ENCODE data around the gene F12. TPM values are rescaled to one million over a fixed set of nuclear protein-coding genes. Genes with fewer than 3 reads are reported as not detected.

Gene F12
- total RNA-seq, 2 donors from 2014 or later: 9.0 to 11.3 TPM

DNA sequence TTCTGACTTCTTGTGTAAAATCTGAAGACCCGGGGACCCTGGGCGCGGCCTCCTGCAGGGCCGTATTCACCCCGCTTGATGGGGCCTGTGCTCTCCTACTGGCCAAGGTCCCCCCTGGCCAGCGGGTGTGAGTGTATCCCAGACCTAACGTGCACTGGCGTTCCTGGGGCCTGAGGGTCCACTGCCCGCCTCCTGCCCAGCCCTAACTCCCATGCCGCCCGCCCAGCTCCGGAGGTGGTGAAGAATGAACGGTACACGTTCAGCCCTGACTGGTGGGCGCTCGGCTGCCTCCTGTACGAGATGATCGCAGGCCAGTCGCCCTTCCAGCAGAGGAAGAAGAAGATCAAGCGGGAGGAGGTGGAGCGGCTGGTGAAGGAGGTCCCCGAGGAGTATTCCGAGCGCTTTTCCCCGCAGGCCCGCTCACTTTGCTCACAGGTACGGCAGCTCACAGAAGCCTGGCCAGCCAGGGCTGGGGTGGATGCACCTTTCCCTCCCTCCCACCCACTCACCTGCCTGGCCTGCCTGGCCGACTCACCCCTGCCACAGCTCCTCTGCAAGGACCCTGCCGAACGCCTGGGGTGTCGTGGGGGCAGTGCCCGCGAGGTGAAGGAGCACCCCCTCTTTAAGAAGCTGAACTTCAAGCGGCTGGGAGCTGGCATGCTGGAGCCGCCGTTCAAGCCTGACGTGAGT is 26.6 kb upstream of the F12 start:
- no peak for ATAC-seq

DNA sequence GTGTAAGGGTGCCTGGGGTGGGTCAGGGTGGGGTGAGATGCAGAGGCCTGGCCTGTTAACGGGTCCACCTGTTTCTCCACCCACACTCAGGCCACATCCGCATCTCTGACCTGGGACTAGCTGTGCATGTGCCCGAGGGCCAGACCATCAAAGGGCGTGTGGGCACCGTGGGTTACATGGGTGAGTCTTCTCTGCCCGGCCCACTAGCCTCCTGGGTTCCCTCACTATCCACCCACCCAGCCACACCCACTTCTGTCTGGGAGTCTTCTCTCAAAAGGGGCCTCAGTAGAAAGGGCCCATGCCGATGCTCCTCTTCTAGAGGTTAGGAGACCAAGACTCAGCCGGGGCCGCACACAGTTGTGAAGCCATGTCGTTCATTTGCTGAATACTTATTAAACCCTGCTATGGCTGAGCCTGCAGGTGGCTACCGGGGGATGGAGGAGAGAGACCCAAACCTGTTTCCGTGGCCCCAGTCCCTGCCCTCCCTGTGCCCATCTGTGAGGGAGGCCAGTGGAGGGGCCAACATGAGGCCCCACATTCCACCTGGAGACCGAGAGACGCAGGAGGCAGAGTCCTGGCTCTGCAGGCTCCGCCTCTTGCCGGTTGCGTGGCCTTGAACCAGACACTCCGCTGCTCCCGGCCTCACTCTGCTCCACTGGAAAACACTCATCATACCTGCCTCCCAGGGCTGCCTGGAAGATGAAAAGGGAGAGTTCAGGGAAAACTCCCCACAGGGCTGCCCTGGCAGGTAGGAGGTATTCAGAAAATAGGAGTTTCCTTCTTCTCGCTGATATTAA is 25.8 kb upstream of the F12 start:
- DNase-seq: no peak
- intact Hi-C loops (cut with DNase I, micrococcal nuclease): no loop called here

More for the DNA sequence above, 26.6 kb upstream of the F12 start:
- DNase-seq: no peak
- intact Hi-C loops (cut with DNase I, micrococcal nuclease): no loop called here

DNA sequence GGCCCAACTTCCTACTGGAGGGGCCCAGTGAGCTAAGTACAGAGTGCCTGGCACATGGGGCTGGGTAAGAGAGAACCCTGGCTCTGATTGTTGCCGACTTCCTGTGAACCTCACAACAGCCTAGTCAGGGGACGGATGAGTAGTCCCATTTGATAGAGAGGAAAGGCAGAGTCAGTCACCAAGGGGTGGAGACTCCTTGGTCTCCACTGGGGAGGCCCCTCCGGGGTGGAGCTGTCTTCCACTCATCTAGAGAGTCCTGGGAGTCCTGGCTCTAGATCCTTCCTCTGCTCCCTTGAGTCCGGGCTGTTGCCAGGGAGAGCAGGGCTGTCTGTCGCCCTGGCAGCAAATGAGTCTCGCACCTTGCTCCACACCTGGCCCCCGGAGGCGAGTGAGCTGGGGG is 25.1 kb upstream of the F12 start:
- intact Hi-C loops (cut with DNase I, micrococcal nuclease): no loop called here
- no peak for ATAC-seq
- DNase-seq: no peak

More for the DNA sequence above, 25.8 kb upstream of the F12 start:
- ATAC-seq: no peak

DNA sequence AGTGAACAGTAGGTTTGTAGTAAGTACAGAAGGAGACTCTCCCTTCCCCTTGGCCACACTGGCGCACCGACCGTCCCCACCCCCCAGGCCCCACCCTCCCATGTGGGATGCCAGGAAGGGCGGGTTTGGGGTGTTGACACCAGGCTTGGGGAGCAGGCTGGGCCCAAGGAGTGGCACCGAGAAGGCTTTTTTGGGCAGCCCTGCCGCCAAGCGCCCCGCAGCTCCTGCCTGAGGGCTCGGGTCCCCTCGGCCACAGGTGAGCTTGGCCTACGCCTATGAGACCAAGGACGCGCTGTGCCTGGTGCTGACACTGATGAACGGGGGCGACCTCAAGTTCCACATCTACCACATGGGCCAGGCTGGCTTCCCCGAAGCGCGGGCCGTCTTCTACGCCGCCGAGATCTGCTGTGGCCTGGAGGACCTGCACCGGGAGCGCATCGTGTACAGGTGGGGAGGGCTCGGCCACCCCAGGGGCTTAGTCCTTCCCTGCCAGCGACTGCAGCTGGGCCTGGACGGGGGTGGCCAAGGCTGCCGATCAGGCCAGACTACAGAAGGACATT is 24.4 kb upstream of the F12 start:
- intact Hi-C loops (cut with DNase I, micrococcal nuclease): no loop called here
- DNase-seq (no peak), ATAC-seq (no peak)

DNA sequence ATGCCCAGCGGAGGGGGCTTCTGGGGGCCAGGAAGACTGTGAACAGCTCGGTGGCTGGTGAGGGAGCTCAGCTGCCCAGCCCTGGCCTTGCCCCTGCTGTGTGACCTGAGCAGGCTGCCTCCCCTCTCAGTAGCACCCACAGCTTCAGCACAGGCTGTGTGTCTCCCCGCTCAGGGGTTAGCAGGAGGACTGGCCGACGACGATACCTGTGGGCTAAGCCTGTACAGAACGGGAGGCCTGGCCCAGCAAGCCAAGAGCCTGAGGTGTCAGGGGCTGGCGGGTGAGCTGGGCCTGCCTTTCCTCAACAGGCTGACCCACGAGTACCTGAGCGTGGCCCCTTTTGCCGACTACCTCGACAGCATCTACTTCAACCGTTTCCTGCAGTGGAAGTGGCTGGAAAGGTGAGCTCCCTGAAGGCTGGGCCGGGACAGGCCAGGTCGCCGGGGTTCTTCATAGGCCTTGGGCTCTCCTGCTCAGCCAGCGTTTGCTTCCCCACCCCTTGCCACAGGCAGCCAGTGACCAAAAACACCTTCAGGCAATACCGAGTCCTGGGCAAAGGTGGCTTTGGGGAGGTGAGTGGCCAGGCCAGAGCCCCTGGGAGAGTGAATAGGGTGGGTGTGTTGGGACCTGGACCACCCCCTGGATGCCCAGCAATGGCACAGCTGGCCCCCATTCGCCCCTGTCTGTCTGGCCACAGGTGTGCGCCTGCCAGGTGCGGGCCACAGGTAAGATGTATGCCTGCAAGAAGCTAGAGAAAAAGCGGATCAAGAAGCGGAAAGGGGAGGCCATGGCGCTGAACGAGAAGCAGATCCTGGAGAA is 23.7 kb upstream of the F12 start:
- ATAC-seq (no peak), DNase-seq (no peak)
- intact Hi-C loops (cut with DNase I, micrococcal nuclease): no loop called here

DNA sequence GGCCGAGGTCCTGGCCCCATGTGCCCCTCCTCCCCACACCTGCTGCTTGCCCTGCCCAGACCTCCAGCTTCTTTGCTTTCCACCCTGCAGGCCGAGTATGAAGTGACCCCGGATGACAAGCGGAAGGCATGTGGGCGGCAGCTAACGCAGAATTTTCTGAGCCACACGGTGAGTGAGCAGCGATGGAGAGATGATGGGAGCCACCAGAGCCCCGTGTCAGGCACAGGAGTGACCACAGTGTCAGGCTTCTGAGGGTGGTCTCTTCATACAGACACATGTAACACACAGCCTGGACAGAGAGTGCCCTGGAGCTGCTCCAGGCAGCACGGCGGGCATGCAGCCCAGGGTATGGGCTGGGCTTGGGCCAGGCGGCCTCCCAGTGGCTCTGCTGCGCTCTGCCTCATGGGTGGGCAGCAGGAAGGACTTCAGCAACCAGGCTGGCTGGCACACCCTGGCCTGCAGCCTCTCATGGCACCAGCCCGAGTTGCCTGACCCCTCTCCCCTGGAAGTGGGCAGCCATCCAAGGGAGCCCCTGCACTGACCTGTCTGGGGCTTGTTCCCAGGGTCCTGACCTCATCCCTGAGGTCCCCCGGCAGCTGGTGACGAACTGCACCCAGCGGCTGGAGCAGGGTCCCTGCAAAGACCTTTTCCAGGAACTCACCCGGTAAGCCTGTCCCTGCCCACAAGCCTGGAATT is 22.9 kb upstream of the F12 start:
- intact Hi-C loops (cut with DNase I, micrococcal nuclease): no loop called here
- ATAC-seq: no peak
- no peak for DNase-seq

DNA sequence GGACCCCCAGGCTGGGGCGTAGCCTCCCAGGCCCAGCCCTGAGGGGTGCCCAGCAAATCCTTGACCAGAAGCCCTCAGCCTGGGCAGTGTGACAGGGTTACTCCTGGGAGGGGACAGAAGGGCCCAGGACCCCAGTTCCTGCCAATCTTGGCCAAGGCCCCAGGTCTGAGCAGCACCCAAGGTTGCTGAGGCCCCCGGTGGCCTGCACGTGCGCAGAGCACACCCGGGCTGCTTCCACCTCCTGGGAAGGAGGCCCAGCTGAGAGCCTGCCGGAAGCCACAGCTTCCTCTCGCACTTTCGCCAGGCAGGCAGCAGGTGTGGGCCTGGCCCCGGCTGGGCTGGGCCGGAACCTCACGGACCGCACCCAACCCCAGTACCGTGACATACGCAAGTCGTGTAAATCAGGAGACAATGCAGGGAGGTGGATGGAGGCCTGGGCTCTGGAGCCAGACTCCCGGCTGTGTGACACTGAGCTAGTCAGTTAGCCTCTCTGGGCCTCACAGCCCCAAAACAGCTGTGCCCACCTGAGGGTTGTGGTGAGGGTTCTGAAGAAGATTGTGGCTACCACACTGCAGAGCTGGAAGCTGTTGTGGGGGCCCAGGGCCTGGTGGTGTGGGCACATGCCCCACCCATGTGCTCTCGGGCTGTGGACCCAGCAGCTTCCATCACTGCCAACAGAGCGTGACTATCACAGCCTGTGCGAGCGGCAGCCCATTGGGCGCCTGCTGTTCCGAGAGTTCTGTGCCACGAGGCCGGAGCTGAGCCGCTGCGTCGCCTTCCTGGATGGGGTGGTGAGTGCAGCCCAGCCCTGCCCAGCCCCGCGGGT is 22.2 kb upstream of the F12 start:
- peak; percentile 64 to 72 for DNase-seq
- ATAC-seq: no peak
- intact Hi-C loops (cut with DNase I, micrococcal nuclease): no loop called here

DNA sequence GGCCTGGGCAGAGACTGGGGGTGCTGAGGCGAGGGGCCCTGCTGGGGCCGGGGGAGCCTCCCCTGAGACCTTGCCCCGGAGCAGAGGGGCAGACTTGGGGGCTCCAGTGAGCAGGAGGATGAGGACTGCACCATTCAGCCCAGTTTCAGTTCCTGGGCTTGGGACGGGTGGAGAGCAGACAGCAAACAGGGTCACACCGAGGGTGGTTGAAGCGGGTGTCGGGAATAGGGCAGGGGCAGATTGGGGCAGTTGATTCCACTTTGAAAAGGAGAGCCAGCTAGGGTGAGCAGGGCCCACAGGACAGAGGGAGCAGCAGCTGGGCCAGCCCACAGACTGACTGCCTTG is 21.6 kb upstream of the F12 start:
- intact Hi-C loops (cut with DNase I, micrococcal nuclease): no loop called here
- DNase-seq: no peak

DNA sequence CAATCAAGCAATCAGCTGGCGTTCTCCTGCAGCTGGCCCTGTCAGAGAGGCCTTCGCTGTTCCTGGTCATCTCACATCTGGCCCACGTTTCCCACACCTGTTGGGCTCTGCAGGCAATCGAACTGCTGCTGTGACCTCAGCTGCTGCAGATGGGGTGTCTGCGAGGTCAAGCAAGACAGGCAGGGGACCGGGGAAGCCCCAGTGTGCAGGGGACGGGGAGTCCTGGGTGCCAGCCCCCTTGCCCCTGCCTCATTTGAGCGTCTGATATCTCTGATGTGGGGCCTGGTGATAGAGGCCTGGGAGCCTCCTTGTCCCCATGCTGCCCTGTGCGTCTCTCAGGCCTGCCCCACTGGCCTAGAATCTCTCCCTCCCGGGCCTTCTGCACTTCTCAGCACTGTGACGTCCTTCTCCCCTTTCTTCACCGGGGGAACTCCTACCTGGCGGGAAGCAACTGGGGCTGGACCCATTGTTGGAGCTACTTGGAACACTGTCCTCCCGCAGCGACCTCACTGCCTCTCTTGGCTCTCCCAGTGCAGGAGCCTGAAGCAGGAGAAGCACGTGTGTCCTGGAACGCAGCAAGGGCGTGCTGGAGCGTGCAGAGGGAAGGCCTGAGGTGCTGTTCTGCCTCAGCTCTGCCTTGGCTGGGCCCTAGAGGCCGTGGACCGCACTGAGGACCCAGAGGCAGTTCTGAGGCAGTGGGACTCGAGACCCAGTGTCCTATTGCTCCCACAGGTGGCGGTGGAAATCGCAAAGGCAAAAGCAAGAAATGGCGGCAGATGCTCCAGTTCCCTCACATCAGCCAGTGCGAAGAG is 21.0 kb upstream of the F12 start:
- intact Hi-C loops (cut with DNase I, micrococcal nuclease): no loop called here
- DNase-seq: peak in 1 of 2 donors; percentile 66

More for the DNA sequence above, 21.6 kb upstream of the F12 start:
- ATAC-seq: no peak

DNA sequence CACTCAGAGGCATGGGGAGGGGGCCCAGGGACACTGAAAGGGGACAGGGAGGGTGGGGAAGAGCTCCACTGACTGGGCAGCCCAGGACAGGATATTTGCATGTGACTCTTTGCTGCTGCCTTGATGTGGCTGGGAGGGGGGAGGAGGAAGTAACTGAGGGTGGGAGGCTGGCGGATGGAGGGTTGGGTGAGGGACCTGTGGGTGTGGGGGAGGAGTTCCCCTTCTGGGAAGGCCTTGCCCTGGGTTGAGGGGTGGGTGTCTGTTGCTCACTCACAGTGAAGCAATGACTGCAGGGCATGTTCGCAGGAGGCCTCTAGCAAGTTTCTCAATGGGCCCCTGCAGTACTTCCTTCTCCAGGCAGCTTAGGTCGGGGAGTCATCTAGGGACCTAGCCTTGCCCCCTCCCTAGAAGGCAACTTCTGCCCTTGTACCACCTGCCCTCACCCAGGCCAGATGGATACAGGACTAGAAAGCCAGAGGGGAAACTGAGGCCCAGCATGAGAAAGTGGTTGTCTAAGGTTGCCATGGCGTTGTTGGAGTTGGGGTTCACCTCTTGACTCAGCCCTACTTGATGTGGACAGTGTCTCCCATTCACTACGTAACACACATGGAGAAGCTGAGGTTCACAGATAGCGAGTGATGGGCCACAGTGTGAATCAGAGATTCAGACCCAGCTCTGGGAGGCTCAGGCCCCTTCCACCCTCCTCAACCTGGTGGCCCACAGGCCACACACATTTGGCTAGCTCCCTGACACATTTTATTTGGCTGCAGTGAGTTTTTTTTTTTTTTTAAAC is 20.1 kb upstream of the F12 start:
- ATAC-seq (no peak), DNase-seq (peak; percentile 62 to 83)
- intact Hi-C loops (cut with DNase I, micrococcal nuclease): no loop called here

More for the DNA sequence above, 21.0 kb upstream of the F12 start:
- no peak for ATAC-seq

DNA sequence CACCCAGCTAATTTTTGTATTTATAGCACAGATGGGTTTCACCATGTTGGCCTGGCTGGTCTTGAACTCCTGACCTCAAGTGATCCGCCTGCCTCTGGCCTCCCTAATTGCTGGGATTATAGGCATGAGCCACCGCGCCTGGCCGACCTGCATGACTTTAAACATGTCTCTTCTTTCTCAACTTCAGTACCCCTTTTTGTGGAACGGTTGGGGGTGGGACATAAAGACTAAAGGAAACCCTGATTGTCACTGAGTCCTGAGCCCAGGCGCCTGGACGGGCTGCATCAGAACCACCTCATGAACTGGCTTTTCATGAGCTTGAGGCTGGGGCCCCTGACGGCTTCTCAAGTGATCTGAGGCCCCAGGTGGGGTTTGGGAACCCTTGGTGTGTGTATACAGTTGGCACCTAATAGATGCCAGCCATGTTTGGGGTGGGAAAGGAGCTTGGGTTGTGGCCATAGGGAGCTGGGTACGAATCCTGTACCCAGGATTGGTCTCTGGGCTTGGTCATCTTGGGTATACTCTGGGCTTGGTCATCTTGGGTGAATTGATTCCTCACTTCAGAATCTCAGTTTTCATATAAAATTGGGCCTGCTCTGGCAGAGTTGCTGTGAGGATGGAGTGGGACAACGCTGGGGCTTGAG is 19.3 kb upstream of the F12 start:
- DNase-seq: no peak
- no peak for ATAC-seq
- intact Hi-C loops (cut with DNase I, micrococcal nuclease): no loop called here

DNA sequence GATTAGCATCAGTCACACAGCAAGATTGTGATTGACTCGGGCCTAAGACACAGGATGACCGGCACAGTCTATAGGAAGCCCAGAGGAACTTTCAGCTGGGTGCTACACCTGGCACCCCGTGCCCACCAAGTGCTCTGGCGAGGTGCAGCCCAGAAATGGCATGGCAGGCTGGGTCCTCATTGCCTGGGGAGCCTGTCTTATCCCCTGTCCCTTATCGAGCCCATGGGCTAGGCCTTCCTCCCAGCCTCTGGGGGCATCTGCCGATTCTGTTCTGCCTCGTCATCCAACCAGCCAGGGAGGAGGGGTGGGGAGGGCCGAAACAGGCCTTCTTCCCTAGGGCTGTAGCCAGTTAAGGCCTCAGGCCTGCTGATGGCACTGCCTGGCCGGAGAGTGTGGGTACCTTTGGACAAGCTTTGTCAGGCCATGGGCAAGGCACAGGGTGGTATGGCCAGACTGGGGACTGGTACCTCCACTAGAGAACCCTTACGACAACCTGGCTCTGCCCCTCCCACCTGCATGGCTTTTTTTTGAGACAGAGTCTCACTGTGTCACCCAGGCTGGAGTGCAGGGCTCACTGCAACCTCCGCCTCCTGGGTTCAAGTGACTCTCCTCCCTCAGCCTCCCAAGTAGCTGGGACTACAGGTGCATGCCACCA is 18.7 kb upstream of the F12 start:
- intact Hi-C loops (cut with DNase I, micrococcal nuclease): no loop called here
- no peak for ATAC-seq
- DNase-seq: no peak

DNA sequence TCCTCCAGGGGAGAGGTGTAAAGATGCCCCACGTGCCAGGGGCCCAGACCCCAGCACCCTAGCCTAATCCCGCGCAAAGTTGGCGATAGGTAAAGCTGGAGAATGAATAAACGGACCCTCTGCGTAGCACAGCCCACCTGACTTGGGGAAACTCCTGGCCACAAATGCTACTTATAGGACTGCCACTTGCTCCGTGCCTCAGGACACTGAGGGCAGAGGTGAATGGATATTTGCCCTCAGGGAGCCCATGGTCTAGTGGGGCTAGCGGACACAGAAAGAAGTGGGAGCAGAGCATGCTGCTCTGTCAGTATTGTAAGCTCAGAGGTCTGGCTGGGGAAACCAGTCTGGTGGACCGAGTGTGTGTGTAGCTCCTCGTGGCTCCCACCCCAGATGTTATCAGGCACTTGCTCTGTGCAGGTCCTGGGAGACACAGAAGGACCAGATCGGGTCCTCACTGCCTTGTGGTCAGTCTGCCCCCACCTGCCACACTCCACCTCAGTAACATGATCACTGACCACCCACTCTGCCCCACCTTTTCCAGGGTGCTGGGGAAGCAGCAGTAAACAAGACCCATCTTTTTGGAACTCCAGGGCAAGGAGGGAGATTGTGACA is 18.0 kb upstream of the F12 start:
- intact Hi-C loops (cut with DNase I, micrococcal nuclease): no loop called here
- DNase-seq (no peak), ATAC-seq (no peak)

DNA sequence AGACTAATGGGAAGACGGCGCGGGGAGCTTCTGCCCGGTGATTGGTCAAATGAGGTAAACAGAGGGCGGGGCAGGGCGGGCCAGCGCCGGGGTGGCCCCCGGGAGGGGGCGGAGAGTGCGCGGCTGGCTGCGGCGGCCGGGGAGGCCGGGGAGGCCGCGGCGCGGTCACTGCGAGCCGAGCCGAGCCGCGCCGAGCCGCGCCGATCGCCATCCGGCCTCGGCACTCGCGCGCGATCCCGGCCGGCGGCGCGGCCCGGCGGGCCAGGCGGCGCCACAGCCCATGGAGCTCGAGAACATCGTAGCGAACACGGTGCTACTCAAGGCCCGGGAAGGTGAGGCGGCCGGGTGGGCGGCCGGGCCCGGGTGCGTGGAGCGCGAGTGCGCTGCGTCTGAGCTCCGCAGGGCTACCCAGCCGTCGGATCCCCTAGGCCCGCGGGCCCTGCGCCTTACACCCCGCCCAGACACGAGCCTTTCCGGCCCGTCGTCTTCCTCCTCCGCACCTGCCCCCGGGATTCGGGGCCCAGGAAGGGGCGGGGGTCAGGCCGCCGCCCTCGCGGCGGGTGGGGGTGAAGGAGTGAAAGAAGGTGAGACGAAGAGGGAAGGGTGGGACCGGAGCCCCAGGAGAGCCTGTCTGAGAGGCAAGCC is 17.3 kb upstream of the F12 start, which contains the start of gene GRK6:
Gene GRK6, plus strand, starts transcription at position 111 of the 645 bp plus-strand sequence. Its CDS starts 170 bp downstream, at position 281.
- peak; percentile 72 to 79 for DNase-seq
- intact Hi-C loops (cut with DNase I, micrococcal nuclease): no loop called here
- ATAC-seq: peak; percentile 24

Data from left colon (tissue), 2 donors.